NCI-H446 treated with DMSO at 0.1 percent for 48 hours (cell line): ENCODE data around the gene TCAF1.
"Not testable (repeated sequence)": the region's sequence is repeated elsewhere in the genome, so short reads cannot be mapped to it uniquely, and the experiment has no call there.

Experiments used
- DNase-seq: peaks from one replicate; lab custom pipeline; 2025; lab: John Stamatoyannopoulos, UW

TCAF1 gene

DNA sequence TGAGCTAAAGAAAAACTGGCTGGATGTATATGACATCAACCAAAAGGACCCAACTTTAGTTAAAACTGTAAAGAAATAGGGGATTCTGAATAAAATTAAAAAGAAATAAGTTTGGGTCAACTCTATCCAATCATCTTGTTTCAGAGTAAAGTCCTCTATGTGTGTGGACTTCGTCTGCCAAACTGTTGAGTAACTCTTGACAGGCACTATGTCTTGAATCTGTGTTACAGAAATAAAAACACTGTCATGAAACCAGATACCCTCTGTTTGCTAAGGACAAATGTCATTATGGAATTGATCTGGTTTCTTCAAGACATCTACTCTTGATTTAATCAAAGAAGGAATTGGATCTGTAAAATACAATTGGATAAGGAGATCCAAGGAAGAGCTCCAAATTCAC is 46.5 kb downstream of the TCAF1 start:
- DNase-seq, result not testable (repeated sequence)

DNA sequence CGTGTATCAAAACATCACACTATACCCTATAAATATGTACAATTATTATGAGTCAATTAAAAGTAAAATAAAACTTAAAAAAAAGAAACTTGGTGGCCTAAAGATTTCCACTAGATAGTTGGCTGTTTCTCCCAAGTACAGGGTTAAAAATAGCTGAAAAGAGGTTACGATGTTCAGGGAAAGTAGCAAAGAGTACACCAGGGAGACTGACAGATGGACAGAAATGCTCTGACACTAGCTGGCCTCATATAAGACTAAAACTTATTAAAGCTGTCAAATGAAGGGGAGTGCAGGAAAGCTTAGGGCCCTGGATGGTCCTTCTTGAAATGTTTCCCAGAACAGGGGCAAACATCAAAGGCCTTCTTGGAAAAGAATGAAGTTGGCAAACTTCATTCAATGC is 51.3 kb downstream of the TCAF1 start:
- DNase-seq, result no peak

DNA sequence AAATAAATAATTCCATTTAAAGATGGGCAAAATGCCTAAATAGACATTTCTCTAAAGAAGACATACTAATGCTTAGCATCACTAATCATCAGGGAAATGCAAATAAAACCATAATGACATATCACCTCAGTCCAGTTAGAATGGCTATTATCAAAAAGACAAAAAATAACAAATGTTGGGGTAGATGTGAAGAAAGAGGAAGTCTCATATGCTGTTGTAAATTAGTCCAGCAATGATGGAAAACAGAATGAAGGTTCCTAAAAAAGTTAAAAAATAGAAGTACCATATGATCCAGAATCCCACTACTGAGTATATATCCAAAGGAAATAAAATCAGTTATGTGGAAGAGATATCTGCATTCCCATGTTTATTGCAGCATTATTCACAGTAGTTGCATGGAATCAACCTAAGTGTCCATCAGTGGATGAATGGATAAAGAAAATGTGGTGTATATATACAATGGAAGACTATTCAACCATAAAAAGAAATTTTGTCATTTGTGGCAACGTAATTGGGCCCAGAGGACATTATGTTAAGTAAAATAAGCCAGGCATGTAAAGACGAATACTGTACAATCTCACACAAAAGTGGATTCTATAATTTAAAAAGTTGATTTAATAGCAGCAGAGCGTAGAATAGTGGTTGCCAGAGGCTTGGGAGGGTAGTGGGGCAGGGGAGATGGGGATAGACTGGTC is 52.0 kb downstream of the TCAF1 start:
- DNase-seq, result no peak

DNA sequence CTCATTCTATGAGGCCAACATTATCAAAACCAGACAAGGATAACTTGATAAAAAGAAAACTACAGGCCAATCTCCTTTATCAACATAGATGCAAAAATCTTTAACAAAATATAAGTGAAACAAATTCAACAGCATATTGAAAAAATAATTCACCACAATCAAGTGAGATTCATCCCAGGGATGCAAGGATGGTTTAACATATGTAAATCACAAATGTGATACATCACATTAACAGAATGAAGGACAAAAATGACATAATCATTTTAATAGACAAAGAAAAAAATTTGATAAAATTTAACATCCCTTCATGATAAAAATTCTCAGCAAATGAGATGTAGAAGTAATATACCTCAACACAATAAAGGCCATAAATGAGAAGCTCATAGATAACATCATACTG is 53.8 kb downstream of the TCAF1 start:
- DNase-seq, result no peak

DNA sequence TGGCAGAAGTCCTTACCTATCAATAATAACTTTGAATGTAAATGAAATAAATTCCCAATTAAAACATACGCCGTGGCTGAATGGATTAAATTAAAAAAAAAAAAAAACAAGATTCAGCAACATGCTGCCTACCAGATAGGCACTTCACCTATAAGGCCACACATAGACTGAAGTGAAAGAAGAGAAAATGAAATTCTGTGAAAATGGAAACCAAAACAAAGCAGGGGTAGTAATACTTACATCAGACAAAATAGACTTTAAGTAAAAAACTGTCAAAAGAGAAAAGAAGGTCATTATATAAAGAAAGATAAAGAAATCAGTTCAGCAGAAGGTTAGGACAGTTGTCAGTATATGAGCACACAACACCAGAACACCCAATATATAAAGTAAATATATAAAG is 55.3 kb downstream of the TCAF1 start:
- no peak for DNase-seq

DNA sequence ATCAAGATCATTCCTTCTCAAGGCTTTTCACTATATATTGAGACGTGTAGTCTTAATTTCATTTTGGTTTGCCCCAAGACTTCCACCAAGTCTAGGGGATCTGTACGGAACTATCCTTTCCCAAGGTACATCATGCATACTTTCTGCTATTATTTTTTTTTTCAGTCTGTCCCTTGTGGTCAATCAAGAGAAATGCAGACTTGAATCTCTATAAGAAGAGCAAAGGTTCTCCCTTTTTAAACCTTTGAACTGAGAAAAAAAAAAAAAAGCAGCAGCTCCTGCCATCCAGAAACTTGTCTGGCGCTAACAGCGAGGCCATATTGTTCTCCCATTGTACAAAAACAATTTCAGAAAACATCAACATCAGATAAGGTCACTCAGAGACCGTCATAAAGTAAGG is 60.3 kb downstream of the TCAF1 start:
- not testable (repeated sequence) for DNase-seq

DNA sequence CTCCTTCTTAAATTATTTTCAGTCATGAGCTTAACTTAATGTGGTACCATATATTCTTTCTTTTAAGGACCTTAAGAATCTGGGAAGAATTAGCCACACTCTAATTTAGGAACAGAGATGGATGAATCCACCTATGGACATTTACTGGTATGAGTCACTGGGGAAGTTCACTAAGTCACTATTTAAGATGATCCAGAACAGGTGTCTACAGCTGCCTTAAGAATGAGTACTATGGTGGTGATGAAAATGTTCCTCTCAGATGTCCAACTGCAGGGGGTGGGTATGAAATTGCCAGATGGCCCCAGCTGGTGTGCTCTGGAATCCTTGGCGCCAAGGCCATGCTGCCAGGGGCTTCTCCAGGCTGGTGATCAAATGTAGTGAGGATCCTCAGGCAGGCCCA is 61.9 kb downstream of the TCAF1 start:
- not testable (repeated sequence) for DNase-seq

DNA sequence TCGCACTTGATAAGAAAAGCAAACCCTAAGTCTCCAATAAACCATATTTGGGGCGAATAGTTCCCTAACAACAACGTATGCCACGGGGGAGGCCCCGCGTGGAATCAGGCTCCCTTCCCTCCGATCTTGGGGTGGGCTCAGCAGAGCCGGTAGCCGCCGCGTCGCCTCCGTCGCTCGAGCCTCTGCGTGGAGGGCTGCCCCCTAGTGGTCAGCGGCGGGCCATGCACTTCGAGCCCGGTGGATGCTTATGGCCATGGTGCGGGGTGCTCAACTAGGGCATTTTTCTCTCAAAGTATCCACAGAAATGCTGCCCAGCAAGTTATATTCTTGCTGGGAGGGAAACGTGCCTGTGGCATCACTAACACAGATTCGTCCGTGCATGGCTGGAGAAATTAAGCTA is 64.8 kb downstream of the TCAF1 start:
- not testable (repeated sequence) for DNase-seq

DNA sequence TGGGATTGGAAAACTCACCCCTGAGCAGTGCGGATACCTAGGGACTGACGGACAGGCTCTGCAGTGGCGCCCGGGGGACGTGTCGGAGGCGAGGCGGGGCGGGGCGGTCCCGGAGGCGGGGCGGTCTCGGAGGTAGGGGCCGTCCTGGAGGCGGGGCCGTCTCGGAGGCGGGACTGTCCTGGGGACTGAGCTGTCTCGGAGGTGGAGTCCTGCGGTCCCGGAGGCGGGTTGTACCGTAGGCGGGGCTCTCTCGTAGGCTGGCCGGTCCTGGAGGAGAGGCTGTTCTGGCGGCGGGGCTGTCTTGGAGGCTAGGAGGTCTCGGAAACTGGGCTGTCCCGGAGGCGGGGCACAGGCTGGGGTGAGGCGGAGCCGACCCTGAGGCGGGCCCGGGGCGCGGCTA is 65.4 kb downstream of the TCAF1 start:
- DNase-seq, result peak; percentile 9

DNA sequence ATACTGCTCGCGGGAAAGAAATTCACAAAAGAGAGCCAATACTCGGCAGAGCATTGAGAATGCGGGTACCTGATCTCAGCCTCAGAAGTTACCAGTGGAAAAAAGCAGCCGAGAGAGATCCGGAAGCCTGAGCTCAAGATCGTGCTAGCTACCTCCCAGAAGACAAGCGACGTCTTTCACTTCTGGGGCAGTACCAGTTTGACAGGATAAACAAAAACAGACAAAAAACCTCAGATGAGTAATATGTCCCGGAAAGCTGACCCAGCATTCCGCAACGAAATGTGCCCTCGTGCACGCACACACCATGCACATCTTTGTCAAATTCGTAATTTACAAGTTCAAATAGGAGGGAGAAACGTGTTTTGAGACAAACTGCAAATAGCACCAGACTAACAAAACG is 65.9 kb downstream of the TCAF1 start:
- DNase-seq, result not testable (repeated sequence)

DNA sequence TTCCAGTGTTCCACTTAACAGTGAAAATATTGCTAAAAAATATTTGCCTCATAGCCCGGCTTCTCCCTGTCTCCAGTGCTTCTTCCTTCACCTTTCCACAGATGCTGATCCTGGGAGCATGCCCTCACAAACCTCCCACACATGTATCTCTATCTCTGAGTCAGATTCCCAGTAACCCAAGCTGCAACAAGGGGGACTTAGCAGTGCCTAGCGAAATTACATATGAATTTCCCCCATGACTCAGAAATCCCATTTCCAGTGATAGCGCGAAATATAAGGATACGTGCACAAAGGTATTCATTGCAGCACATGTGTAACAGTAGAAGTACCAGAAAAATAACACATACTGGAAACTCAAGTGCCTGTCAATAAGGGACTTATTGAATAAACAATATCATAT is 75.4 kb downstream of the TCAF1 start:
- DNase-seq, result not testable (repeated sequence)

DNA sequence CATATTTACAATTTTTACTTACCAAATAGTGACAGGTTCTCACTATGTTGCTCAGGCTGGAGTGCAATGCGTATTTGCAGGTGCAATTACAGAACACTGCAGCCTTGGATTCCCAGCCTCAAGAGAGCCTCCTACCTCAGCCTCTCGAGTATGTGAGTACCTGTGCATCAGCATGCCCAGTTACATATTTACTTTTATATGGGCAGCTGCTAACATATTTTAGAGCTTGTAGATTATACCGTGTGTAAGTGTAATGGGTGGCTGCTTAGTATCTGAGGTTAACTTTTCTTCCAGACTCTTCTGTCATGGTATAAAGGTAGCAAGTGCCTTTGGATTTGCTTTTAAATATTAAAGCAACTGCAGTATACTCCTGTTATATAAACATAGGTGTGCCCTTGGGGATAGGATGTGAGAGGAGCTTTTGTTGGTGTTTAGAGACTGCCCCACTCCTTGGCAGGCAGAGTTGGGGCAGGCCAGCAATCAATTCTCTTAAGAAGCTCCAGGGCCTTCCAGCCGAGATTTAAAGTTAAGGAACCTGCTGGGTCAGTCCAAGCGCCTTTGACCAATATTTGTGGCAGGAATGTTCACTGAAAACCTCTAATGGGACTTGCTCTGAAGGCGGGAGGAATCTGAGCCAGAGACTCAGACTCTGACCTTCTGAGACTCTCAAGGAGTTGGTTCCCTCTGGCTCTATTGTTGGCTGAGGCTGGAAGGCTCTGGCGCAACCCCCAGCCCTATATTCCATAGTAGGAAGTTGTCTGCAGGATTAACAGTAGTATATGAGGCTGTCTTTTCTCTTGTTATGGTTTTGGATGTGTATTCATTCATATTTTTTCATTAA is 77.5 kb downstream of the TCAF1 start:
- not testable (repeated sequence) for DNase-seq

DNA sequence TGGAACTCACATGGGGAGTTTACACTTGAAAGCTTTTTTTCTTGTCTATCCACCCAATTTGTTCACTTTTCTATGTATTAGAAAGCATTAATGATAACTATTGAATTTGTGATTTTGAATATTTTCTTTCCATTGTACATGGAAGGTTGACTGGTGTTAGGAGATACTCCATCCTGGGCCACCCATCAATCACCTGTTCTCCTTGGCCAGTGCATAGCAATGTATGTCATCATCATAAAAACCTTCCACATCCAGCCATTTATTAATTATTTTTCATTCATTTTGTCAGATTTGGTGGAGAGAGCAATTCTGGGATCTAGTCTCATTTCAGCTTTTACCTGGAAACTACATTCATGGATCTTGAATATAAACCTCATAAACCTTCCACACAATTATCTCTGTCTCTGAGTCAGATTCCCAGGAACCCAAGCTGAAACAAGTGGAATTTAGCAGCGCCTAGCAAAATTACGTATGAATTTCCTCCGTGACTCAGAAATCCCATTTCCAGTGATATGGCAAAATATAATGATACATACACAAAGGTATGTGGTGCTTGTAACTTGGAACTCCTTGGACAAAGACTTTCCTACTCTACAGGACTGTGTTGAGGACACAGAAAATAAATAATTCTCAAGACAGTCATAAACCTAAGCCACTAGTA is 78.2 kb downstream of the TCAF1 start:
- not testable (repeated sequence) for DNase-seq

DNA sequence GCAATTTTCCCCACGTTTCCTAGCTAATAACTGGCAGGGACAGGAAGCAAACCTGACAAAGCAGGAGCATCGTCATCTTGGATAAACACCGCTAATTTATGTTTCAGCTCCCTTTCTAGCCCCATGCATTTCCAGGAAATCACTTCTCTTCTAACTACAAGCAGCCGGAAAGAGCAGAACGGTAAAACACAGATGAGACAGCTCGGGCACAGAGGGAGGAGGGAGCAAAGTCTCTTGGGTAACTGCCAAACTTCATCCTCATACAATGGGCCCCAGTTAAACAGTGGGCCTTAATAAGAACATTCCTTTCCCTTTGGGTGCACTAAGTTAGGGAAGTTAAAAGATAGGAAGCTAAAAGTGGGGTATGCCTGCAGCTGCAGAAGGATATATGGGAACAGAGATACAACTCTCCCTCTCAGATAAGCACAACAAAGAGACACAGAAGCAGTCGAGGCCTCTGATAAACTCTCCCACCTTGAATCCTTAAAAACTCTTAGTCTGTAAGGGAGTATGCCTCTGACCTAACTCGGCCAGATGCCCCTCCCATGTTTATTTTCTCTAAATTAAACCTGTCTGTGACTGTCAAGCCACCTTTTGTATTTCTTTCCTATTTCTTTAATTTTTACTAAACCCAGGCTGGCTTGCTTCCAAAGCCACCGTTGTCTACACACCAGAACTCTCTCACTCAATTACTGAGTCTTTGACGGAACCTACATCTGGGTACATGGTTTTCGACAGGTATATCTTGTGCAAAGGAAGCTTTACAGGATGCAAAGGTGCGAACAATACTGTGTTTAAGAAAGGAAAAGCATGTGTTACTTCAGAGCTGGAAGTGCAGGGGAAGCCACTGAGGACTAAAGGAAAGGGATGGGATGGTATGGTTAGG is 80.3 kb downstream of the TCAF1 start:
- not testable (repeated sequence) for DNase-seq

DNA sequence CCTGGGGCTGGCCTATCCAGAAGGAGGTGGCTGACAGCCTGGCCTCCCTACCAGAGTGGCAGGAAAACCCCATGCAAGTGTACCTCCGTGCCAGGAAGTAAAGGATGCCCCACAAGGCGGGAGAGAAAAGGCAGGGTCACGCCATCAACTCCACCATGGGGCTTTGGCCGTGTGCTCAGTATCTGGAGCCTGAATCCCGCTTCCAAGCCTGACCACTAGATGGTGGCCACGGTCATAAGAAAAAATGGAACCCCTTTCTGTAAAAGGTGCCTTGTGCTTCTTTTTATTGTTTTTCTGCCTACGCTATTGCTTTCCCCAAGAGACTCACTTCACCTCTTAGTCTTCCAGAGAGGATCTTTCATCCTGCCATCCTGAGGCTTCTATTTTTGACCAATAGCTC is 84.1 kb downstream of the TCAF1 start:
- DNase-seq, result not testable (repeated sequence)

DNA sequence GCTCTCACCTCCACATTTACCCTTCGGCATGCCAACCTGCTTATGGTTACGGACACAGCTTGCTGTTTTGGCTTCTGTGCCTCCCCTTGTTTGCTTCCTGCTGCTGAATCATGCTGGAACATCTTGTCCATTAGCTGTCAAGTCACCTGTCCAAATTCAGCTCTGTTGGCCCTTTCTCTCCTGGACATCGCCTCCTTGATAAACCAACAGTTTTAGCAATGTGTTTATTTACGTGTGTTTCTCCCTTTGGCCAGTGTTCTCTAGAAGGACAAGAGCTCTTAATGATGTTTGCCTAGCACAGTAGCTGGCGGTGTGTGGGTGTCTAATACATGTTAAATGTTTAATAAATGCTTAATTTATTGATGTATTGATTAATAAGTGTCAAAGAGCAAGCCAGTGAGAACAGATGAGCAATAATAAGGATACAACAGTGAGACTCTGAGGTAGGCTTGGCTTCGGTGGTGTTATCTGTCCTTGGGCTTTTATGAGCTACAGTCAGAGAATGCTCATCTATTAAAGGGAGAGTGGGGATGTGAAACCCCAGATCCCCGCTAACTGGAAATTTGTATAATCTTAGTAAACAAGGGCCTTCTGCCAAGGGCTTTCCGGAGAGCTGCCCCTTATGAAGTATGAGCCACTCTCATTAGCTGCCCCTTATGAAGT is 85.4 kb downstream of the TCAF1 start:
- DNase-seq, result not testable (repeated sequence)

DNA sequence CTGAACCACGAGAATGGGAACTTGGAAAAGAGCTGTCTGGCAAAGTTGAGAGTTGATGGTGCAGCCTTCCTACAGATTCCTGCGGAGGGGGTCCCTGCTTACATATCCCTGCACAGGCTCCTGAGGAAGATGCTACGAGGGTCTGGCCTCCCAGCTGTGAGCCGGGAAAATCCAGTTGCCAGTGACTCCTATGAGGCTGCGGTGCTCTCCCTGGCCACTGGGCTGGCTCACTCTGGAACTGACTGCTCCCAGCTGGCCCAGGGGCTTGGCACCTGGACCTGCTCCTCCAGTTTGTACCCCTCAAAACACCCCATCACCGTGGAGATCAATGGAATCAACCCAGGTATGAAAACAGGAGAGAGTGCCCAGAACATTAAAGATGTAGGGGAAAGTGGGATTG is 91.3 kb downstream of the TCAF1 start:
- not testable (repeated sequence) for DNase-seq

DNA sequence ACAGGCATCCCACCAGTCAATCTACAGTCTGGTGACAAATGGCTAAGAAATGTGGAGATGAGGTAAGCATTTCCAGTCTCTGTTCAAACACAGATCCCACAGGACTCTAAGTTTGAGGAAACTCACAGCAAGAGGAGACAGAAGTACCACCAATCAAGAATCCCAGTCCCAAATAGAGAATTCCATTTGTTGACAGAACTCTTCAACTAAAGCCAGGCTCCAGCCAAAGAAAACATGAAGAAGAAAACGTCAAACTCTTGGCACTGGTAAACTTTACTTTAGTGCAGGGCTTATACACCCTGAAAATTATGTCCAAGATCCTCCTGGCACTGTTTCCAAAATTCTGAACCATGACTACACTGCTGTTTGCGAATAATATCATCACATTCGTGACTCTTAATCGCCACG is 95.3 kb downstream of the TCAF1 start:
- DNase-seq, result not testable (repeated sequence)
